Measurements from ENCODE around the gene ZHX3. TPM values are rescaled to one million over a fixed set of nuclear protein-coding genes. Genes with fewer than 3 reads are reported as not detected.
"Not testable (repeated sequence)": the region's sequence is repeated elsewhere in the genome, so short reads cannot be mapped to it uniquely, and the experiment has no call there.

Gene ZHX3
- total RNA-seq, 4 donors from 2014 or later, result 89.3 to 173 (median 156) TPM

- no peaks in the 10 kb centered on the region for H3K27me3 ChIP-seq
- peaks cover 19 to 45% (median 41%) of the 10 kb centered on the region in 4 donors for H3K4me1 ChIP-seq
- no peaks in the 10 kb centered on the region for H3K36me3 ChIP-seq
- H3K4me3 ChIP-seq, result no peak overlapping the region
- TF ChIP-seq, protein P1, sequence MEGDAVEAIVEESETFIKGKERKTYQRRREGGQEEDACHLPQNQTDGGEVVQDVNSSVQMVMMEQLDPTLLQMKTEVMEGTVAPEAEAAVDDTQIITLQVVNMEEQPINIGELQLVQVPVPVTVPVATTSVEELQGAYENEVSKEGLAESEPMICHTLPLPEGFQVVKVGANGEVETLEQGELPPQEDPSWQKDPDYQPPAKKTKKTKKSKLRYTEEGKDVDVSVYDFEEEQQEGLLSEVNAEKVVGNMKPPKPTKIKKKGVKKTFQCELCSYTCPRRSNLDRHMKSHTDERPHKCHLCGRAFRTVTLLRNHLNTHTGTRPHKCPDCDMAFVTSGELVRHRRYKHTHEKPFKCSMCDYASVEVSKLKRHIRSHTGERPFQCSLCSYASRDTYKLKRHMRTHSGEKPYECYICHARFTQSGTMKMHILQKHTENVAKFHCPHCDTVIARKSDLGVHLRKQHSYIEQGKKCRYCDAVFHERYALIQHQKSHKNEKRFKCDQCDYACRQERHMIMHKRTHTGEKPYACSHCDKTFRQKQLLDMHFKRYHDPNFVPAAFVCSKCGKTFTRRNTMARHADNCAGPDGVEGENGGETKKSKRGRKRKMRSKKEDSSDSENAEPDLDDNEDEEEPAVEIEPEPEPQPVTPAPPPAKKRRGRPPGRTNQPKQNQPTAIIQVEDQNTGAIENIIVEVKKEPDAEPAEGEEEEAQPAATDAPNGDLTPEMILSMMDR (IDR thresholded peaks at IDR 0.05), result peak; percentile 61 to 70 (median 63)
- no peak for TF ChIP-seq EP300 (IDR thresholded peaks at IDR 0.05)
- TF ChIP-seq POLR2A (IDR thresholded peaks at IDR 0.05; ENCODE audit: low read depth), result no peak
- peak in 1 of 2 donors; percentile 6 for TF ChIP-seq POLR2AphosphoS5 (IDR thresholded peaks at IDR 0.05)
- H3K9me3 ChIP-seq, result no peaks in the 10 kb centered on the region
- intact Hi-C loops (cut with DNase I), result loop anchor here (5.0 kb wide), 2 partner anchors 37 to 207 kb away; partner anchors contain the start of gene LPIN3
- no peak overlapping the region for H3K27ac ChIP-seq (replicated peaks in 1 of 4)
- WGBS, result 63% methylated on average over 13 of the region's 13 CpGs
- DNase-seq (ENCODE audit: extremely low spot score), result no peak
Measured at GRCh38 chr20:41135187-41135887, 182.2 kb downstream of the ZHX3 start.

DNA sequence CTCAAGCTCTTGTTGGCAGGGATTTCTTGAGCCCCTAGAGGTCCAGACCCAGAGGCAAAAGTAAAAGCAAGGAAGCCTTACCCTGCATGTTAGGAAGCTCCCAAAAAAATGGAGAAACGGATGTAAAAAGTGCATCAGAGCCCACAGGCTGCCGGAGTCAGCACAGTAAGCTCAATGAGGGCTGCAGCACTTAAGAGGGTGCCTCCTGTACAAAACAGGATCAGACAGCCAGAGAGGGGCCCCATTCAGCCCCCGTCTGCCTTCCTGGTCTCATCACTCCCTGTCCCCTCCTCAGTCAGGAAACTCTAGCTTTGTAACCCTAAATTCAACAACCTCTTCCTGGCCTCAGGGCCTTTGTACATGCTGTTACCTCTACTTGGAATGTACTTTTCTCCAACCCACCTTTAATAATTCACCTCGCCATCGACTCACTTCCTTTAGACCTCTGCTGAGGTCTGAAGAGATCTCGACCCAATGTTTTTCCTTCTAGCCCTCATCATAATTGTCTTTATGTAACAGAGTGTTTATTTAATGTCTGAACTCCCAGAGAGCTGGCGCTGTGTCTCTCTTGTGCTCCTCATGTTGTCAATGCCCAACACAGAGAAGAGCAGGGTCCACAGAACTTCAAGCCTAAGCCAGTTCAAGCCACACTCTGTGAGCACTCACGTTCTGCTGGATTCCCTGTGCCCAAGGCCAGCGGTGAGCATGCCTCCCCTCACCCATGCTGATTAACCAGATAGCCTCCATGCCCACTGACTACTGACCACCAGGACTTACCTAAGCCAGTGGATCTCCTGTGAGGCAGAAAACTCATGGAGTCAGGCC is 183.0 kb downstream of the ZHX3 start:
- peaks cover 11 to 37% (median 33%) of the 10 kb centered on the region in 4 donors for H3K4me1 ChIP-seq
- no peak for DNase-seq (ENCODE audit: extremely low spot score)
- no peak for TF ChIP-seq POLR2AphosphoS5 (IDR thresholded peaks at IDR 0.05)
- no peak for TF ChIP-seq POLR2A (IDR thresholded peaks at IDR 0.05; ENCODE audit: low read depth)
- no peak for TF ChIP-seq EP300 (IDR thresholded peaks at IDR 0.05)
- TF ChIP-seq, protein P1 (IDR thresholded peaks at IDR 0.05), result no peak
- no peak overlapping the region for H3K27ac ChIP-seq (replicated peaks in 1 of 4)
- WGBS, result 87% methylated on average over 9 of the region's 9 CpGs
- intact Hi-C loops (cut with DNase I), result loop anchor here (5.0 kb wide), 2 partner anchors 38 to 208 kb away; partner anchors contain the start of gene LPIN3
- no peaks in the 10 kb centered on the region for H3K9me3 ChIP-seq
- no peaks in the 10 kb centered on the region for H3K27me3 ChIP-seq
- H3K4me3 ChIP-seq, result no peak overlapping the region
- no peaks in the 10 kb centered on the region for H3K36me3 ChIP-seq

DNA sequence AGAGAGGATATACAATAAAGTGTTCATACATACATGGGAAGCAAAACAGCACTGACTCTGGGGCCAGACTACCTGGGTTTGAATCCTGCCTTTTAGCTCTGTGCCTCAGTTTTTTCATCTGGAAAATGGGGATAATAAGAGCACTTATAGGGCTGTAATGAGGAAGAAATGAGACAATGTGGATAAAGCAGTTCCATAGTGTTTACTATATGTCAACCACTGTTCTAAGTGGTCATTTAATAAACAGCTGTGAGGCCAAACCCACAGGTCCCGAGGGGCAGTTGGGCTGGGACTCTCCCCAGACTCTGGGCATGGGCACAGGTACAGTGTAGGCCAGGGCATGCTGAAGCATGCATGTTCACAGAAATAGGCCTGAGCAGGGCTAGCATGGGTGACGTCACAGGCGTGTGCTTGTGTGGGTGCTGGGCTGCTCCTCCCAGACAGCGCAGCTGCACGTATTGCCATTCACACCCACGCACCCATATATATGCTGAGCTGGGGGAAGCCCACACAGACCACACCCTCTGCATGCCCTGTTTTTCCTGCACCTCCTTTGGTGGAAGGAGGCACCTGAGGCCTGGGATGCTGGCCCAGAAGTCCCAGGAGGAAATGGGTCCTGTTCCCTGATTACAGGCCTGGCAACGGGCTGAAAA is 183.7 kb downstream of the ZHX3 start:
- DNase-seq (ENCODE audit: extremely low spot score), result no peak
- Histone ChIP-seq H3K36me3 (no peaks in the 10 kb centered on the region), H3K4me3 (no peak overlapping the region), H3K9me3 (no peaks in the 10 kb centered on the region), H3K27ac (replicated peaks in 1 of 4) (no peak overlapping the region), H3K4me1 (peaks cover 4 to 30% (median 25%) of the 10 kb centered on the region in 4 donors), H3K27me3 (no peaks in the 10 kb centered on the region)
- WGBS, result 94% methylated on average over 7 of the region's 7 CpGs
- TF ChIP-seq POLR2AphosphoS5 (IDR thresholded peaks at IDR 0.05) (no peak), EP300 (IDR thresholded peaks at IDR 0.05) (no peak), POLR2A (IDR thresholded peaks at IDR 0.05; ENCODE audit: low read depth) (no peak)
- TF ChIP-seq, protein P1 (IDR thresholded peaks at IDR 0.05), result no peak
- intact Hi-C loops (cut with DNase I), result no loop called here

DNA sequence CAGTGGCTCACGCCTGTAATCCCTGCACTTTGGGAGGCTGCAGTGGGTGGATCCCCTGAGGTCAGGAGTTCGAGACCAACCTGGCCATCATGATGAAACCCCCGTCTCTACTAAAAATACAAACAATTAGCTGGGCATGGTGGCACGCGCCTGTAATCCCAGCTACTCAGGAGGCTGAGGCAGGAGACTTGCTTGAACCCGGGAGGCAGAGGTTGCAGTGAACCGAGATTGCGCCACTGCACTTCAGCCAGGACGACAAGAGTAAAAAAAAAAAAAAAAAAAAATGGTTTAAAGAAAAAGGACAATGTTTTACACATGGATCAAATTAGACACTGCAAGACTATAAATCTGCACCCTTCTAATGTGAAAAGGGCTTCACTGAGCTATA is 185.1 kb downstream of the ZHX3 start:
- H3K9me3 ChIP-seq; H3K36me3 ChIP-seq; H3K27me3 ChIP-seq; H3K27ac ChIP-seq (replicated peaks in 1 of 4); DNase-seq (ENCODE audit: extremely low spot score); intact Hi-C loops (cut with DNase I); H3K4me3 ChIP-seq: not testable (repeated sequence)
- peaks cover 3 to 18% (median 15%) of the 10 kb centered on the region in 4 donors for H3K4me1 ChIP-seq
- 83% methylated on average over 9 of the region's 9 CpGs for WGBS

All from esophagus muscularis mucosa (tissue), 4 donors.